Brain microvascular endothelial cell (primary cell): ENCODE results near the gene BLZF1.

Experiments used
- DNase-seq: peaks from one replicate; pipeline ENCODE4 v3.0.0-alpha.2; 2020
- H3K27ac ChIP-seq: fragments of 250-450 bp; sonication (Bioruptor Pico); 2 replicates; pipeline ENCODE4 v1.5.1; 2020; ENCODE audit warnings: mild to moderate bottlenecking, moderate library complexity
- H3K27me3 ChIP-seq: fragments of 250-450 bp; sonication (Bioruptor Pico); replicated peaks from 2 replicates; pipeline ENCODE4 v1.5.1; 2020; ENCODE audit warnings: mild to moderate bottlenecking
- H3K36me3 ChIP-seq: fragments of 250-450 bp; sonication (Bioruptor Pico); replicated peaks from 2 replicates; pipeline ENCODE4 v1.5.1; 2020; ENCODE audit warnings: mild to moderate bottlenecking
- H3K4me3 ChIP-seq: 2 replicates; pipeline ENCODE4 v1.5.1; 2011; ENCODE audit warnings: low read depth, mild to moderate bottlenecking, control low read depth, low read length, moderate library complexity
- CTCF ChIP-seq: IDR thresholded peaks from 2 replicates; pipeline ENCODE4 v1.5.1; 2011; ENCODE audit warnings: low read depth, mild to moderate bottlenecking, moderate library complexity, low read length, control low read depth, inconsistent platforms; ENCODE audit errors: missing control alignments
- in situ Hi-C: cut with HindIII; loops from 2 replicates; pipeline ENCODE4 v1.10.0; 2017; ENCODE audit warnings: low sequenced_read_pairs, low pct_ligation_motif_present

Gene BLZF1

GRCh38 chr1:169421309-169421708 lies 53.3 kb downstream of the BLZF1 start:
- in situ Hi-C loops, result no loop called here
- no peak for TF ChIP-seq CTCF
- H3K4me3 ChIP-seq, result no peak overlapping the region

GRCh38 chr1:169426174-169426705 lies 58.2 kb downstream of the BLZF1 start:
- Histone ChIP-seq H3K36me3 (no peaks in the 10 kb centered on the region), H3K4me3 (peak overlapping the region; percentile 12), H3K27ac (no peak overlapping the region), H3K27me3 (no peaks in the 10 kb centered on the region)
- TF ChIP-seq CTCF, result no peak
- no peak for DNase-seq
- in situ Hi-C loops, result no loop called here

More at GRCh38 chr1:169421309-169421708, 53.3 kb downstream of the BLZF1 start:
- DNase-seq, result no peak
- Histone ChIP-seq H3K27me3 (no peaks in the 10 kb centered on the region), H3K27ac (no peak overlapping the region), H3K36me3 (no peaks in the 10 kb centered on the region)

- no peak for TF ChIP-seq CTCF
- no peak within 1 kb of the TSS for H3K27ac ChIP-seq
- H3K4me3 ChIP-seq, result peak within 1 kb of the TSS; percentile 68
- in situ Hi-C loops, result no loop called here
- DNase-seq, result peak; percentile 67
- peaks cover 1% of the 10 kb centered on the region for H3K27me3 ChIP-seq
- no peaks in the 10 kb centered on the region for H3K36me3 ChIP-seq
Observed at GRCh38 chr1:169427081-169427641, 59.2 kb downstream of the BLZF1 start, which contains the start of gene CCDC181. Gene CCDC181, minus strand, starts transcription at chr1:169427474. Its CDS starts 2,547 bp downstream, at chr1:169424927.
